ENCODE results near the gene HCRTR2.
"Not testable (repeated sequence)": the region's sequence is repeated elsewhere in the genome, so short reads cannot be mapped to it uniquely, and the experiment has no call there.

Gene HCRTR2

DNA sequence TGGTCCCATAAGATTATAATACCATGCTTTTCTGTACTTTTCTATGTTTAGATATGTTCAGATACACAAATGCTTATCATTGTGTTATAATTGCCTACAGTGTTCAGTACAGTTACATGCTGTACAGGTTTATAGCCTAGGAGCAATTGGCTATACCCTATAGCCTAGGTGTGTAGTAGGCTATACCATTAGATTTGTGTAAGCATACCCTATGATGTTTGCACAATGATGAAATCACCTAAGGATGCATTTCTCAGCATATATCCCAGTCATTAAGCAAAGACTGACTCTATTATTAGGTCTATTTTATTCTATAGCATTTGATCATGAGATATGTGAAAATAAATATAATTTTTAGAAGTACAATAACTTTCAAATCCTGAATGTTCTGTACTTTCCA lies 36.6 kb downstream of the HCRTR2 start:
- FAIRE-seq: no peak
- DNase-seq (ENCODE audit: extremely low spot score, insufficient read length, low read depth): no peak

DNA sequence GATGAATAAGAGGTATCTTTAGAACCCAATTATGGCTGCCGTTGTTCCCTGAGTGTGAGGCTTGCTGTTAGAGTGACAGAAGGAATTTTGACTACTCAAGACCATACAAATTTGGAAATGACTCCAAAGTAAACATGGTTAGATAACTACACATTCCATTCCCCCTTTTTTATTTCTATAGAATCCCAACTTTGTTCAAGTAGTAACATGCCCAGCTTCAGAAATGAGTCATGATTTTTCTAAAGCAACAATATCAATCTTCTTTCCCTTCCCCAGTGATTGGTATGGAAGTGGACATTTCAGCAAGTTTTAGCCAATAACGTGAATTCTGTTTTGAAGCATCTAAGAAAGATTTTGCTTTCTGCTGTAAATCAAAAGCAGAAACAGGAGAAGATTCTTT lies 37.8 kb downstream of the HCRTR2 start:
- no peak for FAIRE-seq
- no peak for DNase-seq (ENCODE audit: extremely low spot score, insufficient read length, low read depth)

DNA sequence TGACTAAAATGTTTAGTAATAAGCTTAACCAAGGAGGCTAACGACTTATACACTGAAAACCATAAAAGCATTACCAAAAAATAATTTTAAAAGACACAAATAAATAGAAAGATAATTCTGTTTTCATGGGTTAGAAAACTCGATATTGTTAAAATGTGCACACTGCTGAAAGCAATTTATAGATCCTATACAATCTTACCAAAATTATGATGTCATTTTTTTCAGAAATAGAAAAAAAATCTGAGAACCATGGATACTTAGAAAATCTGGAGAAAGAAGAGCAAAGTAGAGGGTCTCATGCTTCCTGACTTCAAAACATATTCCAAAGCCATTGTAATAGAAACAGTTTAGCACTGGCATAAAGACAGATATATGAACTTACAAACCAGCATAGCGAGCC lies 46.6 kb downstream of the HCRTR2 start:
- no peak for FAIRE-seq
- DNase-seq (ENCODE audit: extremely low spot score, insufficient read length, low read depth): no peak

DNA sequence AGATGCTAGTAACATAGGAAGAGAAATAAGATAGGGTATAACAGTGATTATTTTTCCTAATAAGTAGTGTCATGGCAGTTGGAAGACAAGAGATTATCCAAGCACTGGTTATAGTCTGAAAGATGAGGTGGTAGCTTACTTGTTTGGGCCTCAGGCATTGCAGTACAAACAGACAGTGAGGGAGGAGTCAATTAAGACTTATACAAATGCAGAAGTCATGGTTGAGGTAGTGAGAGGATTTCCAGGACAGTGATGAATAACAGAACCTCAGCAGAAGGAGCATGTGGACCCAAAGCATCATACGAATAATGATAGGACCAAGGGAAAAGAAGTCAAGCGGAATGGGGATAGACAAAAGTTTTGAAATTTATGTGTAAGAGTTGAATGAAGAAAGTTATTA lies 53.5 kb downstream of the HCRTR2 start:
- DNase-seq (ENCODE audit: extremely low spot score, insufficient read length, low read depth) (no peak), FAIRE-seq (no peak)

DNA sequence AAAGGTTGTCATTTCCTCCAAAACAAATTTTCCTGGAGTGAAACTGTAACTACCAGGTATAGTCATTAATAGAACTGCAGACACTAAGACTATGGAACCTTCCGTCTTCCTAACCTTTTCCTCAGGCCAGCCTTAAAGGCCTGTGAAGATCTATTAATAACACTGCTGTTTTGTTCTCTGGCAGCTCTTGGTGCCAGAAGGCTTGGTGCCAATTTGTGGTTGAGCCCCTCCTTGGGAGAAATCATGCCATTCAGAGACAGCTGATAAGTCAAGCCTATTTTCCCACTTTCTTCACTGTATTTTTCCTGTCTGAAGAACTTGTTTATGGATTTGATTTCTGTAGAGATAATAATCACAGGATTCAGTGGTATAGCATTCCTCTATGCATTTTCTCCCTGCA lies 64.8 kb downstream of the HCRTR2 start:
- no peak for FAIRE-seq
- no peak for DNase-seq (ENCODE audit: extremely low spot score, insufficient read length, low read depth)

DNA sequence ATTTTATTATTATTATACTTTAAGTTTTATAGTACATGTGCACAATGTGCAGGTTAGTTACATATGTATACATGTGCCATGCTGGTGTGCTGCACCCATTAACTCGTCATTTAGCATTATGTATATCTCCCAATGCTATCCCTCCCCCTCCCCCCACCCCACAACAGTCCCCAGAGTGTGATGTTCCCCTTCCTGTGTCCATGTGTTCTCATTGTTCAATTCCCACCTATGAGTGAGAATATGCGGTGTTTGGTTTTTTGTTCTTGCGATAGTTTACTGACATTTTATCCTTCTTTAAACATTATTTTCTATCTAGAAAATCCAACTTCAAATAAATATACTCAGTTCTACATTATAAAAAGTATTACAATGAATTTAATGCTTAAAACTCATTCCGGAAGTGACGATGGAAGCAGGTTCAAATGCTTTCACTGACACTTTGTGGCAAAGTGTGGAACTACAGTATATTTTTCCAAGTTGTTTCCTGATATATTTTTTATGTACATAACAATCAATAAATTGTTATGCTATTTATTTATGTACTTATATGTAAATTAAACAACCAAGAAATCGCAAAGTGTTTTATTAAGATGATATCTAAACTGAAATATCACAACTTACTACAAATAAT lies 66.8 kb downstream of the HCRTR2 start:
- DNase-seq (ENCODE audit: extremely low spot score, insufficient read length, low read depth); FAIRE-seq: not testable (repeated sequence)

DNA sequence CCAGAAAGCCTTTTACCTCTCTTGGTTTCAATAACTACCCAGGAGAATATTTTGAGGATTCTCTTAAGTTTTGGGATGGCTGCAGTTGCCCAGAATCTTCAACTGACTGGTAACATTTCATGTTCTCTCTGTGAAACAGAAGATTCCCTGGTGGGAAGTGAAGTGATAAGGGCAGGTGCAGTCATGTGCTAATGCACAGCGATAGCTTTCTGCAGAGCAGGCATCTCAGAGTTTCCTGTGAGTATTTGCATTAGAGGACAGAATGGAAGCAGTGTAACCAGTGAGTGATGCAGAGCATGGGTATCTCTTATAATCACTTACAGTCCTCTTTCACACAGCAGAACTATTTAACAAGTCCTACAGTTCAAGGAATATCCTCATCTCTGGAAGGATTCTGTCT lies 76.1 kb downstream of the HCRTR2 start:
- no peak for FAIRE-seq
- no peak for DNase-seq (ENCODE audit: extremely low spot score, insufficient read length, low read depth)

DNA sequence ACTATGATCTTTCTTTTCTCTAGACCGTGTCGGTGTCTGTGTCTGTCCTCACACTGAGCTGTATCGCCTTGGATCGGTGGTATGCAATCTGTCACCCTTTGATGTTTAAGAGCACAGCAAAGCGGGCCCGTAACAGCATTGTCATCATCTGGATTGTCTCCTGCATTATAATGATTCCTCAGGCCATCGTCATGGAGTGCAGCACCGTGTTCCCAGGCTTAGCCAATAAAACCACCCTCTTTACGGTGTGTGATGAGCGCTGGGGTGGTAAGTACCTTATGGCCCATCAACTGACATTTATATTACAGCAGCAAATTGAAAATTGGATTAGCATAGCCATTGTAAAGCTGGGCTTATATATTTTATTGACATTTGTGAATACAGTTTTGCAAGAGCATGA lies 80.8 kb downstream of the HCRTR2 start:
- no peak for FAIRE-seq
- DNase-seq (ENCODE audit: extremely low spot score, insufficient read length, low read depth): no peak

DNA sequence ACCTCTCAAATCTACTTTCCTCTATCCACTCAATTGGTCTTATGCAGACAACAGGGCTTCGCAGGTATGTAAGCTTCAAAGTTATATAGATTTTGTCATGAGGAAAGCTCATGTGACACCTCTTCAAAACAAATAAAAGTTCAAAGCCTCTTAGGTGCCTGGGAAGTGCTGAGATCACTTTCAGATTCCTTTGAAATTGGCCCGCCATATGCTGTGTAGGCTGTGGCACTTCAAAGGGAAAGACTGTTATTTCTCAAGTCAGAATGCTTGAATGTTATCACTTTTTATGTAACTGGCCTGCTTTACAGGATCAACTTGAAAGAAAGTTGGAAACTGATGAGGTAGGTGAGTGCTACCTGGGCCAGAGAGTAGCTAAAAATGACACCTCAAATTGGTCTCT lies 85.9 kb downstream of the HCRTR2 start:
- FAIRE-seq: no peak
- no peak for DNase-seq (ENCODE audit: extremely low spot score, insufficient read length, low read depth)

DNA sequence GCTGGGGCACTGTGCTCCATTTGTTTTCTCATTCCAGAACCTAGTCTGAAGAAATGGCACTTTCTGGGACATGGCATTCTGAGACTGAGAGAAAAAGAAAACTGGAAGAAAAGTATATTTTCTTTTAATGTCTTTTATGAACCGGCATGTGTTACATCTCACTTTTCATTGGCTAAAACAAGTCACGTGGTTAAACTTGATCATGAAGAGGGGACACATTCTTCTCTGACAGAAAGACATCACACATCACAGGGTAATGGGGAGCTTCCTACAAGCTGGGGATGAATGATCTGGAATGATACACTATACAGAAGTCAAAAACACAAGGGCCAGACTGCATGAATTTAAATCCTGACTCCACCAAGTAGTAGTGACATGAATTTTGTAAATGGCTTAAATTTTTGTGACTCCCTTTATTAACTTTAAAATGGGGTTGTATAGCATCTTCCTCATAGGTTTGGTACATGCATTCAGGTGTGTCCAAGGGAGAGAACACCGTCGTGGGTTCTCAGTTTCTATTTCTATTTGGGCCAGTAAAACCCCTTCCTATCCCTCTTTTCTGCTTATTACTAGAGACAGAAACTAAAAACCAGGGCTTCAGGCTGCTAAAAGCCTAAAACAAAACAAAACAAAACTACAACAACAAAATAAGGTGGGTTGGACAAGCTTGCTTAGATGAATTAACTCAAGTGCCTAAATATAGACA lies 91.2 kb downstream of the HCRTR2 start:
- no peak for FAIRE-seq
- no peak for DNase-seq (ENCODE audit: extremely low spot score, insufficient read length, low read depth)

DNA sequence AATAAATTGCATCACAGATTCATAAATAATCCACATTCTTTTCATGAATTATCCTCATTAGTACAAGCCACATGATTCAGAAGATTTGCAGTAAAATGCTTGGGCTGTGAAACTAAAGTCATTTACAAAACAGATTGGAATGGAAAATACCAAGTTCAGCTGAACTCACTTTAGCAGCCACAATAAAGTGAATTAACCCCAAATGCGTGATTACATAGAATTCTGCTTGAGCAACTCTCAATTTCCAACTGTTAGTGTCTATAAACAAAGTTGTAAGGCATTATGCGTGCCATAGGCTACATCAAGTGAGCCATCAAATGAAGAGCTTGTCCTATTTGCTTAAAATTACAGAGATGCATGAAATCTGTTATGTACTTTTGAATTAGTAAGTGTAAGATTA lies 92.6 kb downstream of the HCRTR2 start:
- FAIRE-seq (no peak), DNase-seq (ENCODE audit: extremely low spot score, insufficient read length, low read depth) (no peak)

DNA sequence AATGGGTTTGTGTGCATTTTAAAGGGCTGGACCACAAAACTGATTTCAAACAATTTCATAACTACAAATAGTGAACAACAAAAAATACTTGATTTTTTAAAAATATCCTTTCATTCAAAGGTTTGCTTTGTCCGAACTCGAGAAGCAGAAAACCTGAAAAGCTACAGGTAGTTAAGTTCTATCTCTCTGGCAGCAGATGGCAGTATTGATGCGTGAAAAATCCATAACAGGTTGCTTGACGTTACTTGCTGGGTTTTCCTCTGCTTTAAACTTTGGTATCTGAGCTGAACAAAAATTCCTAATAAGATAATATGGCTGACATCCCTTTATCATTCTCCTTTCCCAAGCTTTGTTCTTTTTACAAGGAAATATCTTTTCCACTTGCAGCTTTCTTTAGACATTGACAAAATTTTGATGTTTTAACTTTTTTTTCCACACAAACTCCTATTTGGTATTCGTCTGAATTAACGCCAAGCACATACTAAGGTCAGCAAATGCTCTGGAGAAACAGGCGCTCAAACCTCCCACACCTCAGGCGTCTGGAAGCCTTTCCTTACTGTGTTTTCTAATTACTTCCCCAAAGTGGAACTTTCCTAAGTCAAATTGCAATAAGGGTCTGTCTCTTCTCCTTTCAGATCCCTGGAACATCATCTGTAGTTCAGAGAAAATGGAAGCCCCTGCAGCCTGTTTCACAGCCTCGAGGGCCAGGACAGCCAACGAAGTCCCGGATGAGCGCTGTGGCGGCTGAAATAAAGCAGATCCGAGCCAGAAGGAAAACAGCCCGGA lies 102.6 kb downstream of the HCRTR2 start:
- FAIRE-seq: peak; percentile 73
- DNase-seq (ENCODE audit: extremely low spot score, insufficient read length, low read depth): no peak

DNA sequence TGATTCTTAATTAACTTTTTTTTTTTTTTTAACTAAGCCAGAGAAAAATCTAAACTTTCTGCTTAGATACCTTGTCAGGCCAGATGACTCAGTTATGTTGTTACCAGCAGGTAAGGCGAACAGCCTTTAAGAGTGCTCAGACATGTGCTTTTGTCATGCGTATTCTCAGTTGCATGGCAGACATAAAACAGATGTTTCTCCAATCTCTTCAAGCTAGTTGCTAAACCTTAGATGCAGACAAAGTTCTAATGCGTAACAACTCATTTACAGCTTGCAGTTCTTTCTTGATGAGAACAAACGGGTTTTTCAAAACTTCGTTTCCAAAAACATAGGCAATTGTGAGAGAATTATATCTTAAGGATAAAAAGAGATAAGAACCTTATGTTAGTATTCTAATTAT lies 103.3 kb downstream of the HCRTR2 start:
- FAIRE-seq (no peak), DNase-seq (ENCODE audit: extremely low spot score, insufficient read length, low read depth) (no peak)

DNA sequence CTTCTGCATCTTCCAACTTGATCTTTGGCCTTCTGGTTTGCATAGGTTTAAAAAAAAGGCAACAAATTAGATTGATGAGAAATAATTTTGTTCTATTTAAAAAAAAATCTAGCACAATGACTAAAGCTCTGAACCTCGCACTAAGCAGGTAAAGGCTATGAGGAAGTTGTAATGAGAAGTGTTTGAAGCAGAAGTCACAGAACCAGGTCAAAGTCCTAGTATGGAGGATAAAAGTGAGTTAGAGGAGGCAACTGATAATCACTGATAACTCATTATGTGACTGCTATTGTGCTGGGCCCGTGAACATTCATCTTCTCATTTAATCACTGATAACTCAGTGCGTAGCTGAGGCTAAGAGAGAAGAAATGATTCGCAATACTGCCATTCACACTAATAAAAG lies 106.9 kb downstream of the HCRTR2 start:
- no peak for DNase-seq (ENCODE audit: extremely low spot score, insufficient read length, low read depth)
- no peak for FAIRE-seq

DNA sequence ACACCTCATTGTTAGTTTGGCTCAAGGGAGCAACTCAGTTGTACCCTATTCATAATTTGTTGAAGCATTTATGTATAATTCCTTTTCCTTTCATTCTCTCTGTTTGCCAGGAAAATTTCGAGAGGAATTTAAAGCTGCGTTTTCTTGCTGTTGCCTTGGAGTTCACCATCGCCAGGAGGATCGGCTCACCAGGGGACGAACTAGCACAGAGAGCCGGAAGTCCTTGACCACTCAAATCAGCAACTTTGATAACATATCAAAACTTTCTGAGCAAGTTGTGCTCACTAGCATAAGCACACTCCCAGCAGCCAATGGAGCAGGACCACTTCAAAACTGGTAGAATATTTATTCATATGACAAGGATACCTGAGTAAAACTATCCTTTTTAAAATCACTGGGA lies 107.8 kb downstream of the HCRTR2 start:
- no peak for FAIRE-seq
- DNase-seq (ENCODE audit: extremely low spot score, insufficient read length, low read depth): no peak

DNA sequence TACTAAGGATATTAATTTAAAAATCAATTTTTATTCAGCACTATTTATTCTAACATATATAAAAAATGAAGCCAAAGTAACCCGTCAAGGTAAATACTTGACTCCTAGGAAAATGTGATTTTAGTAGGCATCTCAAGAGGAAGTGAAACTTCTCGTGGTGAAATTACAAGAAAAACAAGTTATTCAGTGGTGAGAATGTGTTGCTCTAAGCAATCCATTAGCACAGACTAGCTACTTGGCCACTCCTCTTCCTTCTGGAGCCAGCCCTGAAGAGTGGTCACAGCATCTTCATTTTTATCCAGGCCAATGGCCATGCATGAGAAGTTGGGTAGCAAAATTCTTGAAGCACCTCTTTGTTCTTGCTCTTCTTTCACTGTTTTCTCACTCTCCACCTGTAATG lies 112.5 kb downstream of the HCRTR2 start:
- DNase-seq (ENCODE audit: extremely low spot score, insufficient read length, low read depth): no peak
- FAIRE-seq: no peak

DNA sequence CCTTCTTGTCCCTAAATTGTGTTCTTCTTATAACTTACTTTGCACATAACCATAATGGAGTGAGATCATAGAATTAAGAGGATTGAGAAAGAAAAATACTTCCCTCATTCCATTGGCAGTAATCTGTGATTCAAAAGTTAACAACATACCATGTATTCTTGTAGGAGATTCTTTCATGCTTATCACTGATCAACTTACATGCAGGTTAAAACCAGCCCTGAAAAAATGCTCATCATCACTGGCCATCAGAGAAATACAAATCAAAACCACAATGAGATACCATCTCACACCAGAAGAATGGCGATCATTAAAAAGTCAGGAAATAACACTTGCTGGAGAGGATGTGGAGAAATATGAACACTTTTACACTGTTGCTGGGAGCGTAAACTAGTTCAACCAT lies 116.4 kb downstream of the HCRTR2 start:
- no peak for FAIRE-seq
- no peak for DNase-seq (ENCODE audit: extremely low spot score, insufficient read length, low read depth)

DNA sequence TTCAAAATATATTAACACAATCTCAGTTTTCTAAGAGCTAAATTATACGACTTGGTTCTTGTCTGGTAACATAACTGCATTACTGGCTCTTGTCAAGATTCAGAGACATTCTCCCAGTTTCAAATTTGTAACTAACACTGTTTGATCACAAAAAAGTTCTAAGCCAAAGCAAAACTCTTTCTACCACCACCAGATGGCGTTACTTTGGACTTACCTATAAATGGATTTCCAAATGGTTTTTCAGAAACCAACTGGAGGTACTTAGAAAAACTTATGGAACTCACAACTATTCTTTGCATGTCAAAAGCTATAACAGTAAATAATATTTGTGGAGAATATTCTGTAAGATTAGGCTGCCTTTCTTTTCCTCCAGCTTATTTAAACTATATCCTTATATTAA lies 118.8 kb downstream of the HCRTR2 start:
- DNase-seq (ENCODE audit: extremely low spot score, insufficient read length, low read depth) (no peak), FAIRE-seq (no peak)

DNA sequence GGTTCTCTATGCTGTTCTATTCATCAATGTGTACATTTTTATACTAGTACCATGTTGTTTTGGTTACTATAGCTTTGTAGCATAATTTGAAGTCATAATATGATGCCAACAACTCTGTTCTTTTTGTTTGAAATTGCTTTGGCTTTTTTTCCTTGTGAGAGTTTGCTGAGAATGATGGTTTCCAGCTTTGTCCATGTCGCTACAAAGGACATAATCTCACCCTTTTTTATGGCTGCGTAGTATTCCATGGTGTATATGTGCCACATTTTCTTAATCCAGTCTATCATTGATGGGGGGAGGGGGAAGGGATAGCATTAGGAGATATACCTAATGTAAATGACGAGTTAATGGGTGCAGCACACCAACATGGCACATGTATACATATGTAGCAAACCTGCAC lies 122.9 kb downstream of the HCRTR2 start:
- FAIRE-seq: not testable (repeated sequence)

DNA sequence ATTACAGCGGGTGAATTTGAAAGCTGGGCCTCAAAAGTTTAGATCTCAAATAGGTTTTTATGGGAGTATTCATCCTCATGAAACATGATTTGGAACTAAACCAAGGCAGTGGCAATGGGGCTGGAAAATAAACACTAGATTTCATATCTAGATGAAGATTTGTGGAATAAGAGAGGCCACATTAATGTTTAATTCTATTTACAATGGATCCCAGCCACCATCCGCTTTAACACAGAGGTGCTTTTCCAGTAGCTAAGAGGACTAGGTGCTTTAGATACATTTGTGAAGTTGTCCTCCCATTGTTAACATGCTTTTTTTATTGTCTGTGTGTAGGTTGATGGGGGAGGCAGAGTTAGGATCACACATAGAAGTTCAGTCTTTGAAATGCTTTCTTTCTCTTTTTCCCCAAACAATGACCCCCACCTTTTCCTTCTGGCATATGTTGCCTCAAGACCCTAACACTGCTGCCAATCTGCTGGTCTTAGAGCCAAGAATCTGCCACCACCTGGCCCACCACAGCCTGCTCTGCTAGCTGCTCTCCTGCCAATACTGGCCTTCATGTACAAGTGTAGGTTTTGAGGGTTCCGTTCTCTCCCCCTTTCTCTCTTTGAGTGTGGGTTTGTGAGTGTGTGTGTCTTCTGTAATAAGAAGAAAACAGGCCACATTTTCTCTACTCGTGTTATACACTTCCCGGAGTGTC lies 125.1 kb downstream of the HCRTR2 start:
- no peak for FAIRE-seq

More for the DNA sequence above, 122.9 kb downstream of the HCRTR2 start:
- not testable (repeated sequence) for DNase-seq (ENCODE audit: extremely low spot score, insufficient read length, low read depth)

DNA sequence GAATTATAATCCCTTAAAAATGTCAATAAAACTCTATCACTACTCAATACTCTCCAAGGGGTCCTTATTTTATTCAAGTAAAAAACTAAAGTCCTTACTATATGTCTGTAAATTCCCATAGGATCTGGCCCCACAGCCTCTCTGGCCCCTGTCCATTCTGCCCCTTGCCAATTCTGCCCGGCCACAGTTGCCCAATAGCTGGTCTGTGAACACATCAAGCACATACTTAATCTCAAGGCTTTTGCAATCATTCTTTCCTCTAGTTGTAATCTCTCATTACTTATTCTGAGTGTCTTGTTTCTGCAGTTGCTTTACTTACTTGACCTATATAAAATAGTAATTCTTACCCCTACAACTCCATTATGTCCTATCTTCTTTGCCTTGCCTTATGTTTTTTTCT lies 130.4 kb downstream of the HCRTR2 start:
- FAIRE-seq: no peak
- no peak for DNase-seq (ENCODE audit: extremely low spot score, insufficient read length, low read depth)

More for the DNA sequence above, 125.1 kb downstream of the HCRTR2 start:
- DNase-seq (ENCODE audit: extremely low spot score, insufficient read length, low read depth): no peak
